Endothelial cell of umbilical vein (primary cell): ENCODE results near the gene ATG13. TPM values are rescaled to one million over a fixed set of nuclear protein-coding genes. Genes with fewer than 3 reads are reported as not detected.
A peak's percentile ranks its signal among the peaks of the same experiment; 100 is the strongest.

Experiments used
- BruUV-seq: library from RNA; stranded (reverse); fragments of 400-500 nt; replicated peaks from 2 replicates; lab custom pipeline; 2021; lab: Mats Ljungman, UMichigan
- CTCF ChIA-PET: fragments of 300-600, 350-600 bp; sonication (Branson Sonifier 250); formaldehyde crosslinking; loops from one replicate; lab custom pipeline; 2021; ENCODE audit warnings: antibody characterized with exemption, inconsistent platforms; lab: Charles Lee
- POLR2A ChIA-PET: fragments of 300-600, 350-600 bp; sonication (Branson Sonifier 250); formaldehyde crosslinking; loops from one replicate; lab custom pipeline; 2021; ENCODE audit warnings: antibody characterized with exemption, inconsistent platforms; lab: Charles Lee
- DNase-seq: peaks from one replicate; pipeline ENCODE4 v3.0.0-alpha.2; 2011; ENCODE audit warnings: low read depth, low spot score
- FAIRE-seq: peaks from 2 replicates; lab custom pipeline; 2011; peaks lifted over from hg19 to GRCh38; lab: Jason Lieb, UNC
- H2AFZ ChIP-seq: 2 replicates; pipeline ENCODE4 v1.6.0; 2012; ENCODE audit warnings: low read depth, low read length, control low read depth, inconsistent platforms
- H3K27ac ChIP-seq: 2 replicates; pipeline ENCODE4 v1.5.1; 2011; ENCODE audit warnings: low read depth, mild to moderate bottlenecking, control low read depth, low read length, moderate library complexity; ENCODE audit not compliant: insufficient read depth
- H3K27me3 ChIP-seq, 2 experiments: 2 replicates each; pipeline versions ENCODE4 v1.6.0 to v1.6.1; 2011; ENCODE audit warnings: low read length in 2 of 2, mixed read lengths in 1 of 2; ENCODE audit not compliant: control insufficient read depth in 2 of 2, insufficient read depth in 2 of 2
- H3K36me3 ChIP-seq, 2 experiments: 2 replicates in 1 of 2; 3 replicates in 1 of 2; pipeline ENCODE4 v1.5.1; 2011; ENCODE audit warnings: low read length in 2 of 2, mild to moderate bottlenecking in 1 of 2, moderate library complexity in 1 of 2; ENCODE audit not compliant: control insufficient read depth in 2 of 2, insufficient read depth in 2 of 2; ENCODE audit errors: extremely low read depth in 1 of 2
- H3K4me1 ChIP-seq: 3 replicates; pipeline ENCODE4 v1.5.1; 2011; ENCODE audit warnings: mild to moderate bottlenecking, low read length; ENCODE audit not compliant: control insufficient read depth, insufficient read depth; ENCODE audit errors: extremely low read depth
- H3K4me2 ChIP-seq: 2 replicates; pipeline ENCODE4 v1.6.1; 2011; ENCODE audit warnings: low read length, control low read depth, mixed read lengths; ENCODE audit not compliant: insufficient read depth
- H3K4me3 ChIP-seq, 3 experiments: fragments of 200-600 bp in 1 of 3; sonication (generic), shearing (Covaris generic) in 1 of 3; replicated peaks in 1 of 3; 2 replicates each; pipeline ENCODE4 v1.5.1; 2011 to 2016; ENCODE audit warnings: control low read depth in 3 of 3, low read length in 3 of 3, mild to moderate bottlenecking in 2 of 3, inconsistent platforms in 1 of 3, low read depth in 1 of 3, moderate library complexity in 1 of 3; ENCODE audit not compliant: insufficient read depth in 1 of 3
- H3K79me2 ChIP-seq: 2 replicates; pipeline ENCODE4 v1.6.0; 2012; ENCODE audit warnings: low read length, inconsistent platforms; ENCODE audit not compliant: control insufficient read depth, insufficient read depth
- H3K9ac ChIP-seq: replicated peaks from 2 replicates; pipeline ENCODE3; 2011; ENCODE audit warnings: low read length, control low read depth; ENCODE audit not compliant: insufficient read depth; ENCODE audit errors: extremely low read depth
- H3K9me1 ChIP-seq: replicated peaks from 3 replicates; pipeline ENCODE4 v1.6.0; 2011; ENCODE audit warnings: mild to moderate bottlenecking, low read length; ENCODE audit not compliant: control insufficient read depth, insufficient read depth; ENCODE audit errors: extremely low read depth
- H3K9me3 ChIP-seq: replicated peaks from 2 replicates; pipeline ENCODE4 v1.5.1; 2012; ENCODE audit warnings: low read length, inconsistent platforms; ENCODE audit not compliant: control insufficient read depth, insufficient read depth
- H4K20me1 ChIP-seq: replicated peaks from 2 replicates; pipeline ENCODE3; 2011; ENCODE audit warnings: mild to moderate bottlenecking, low read length; ENCODE audit not compliant: control insufficient read depth, insufficient read depth; ENCODE audit errors: extremely low read depth
- EZH2 ChIP-seq: IDR thresholded peaks from 2 replicates; pipeline ENCODE4 v1.6.1; 2012; ENCODE audit warnings: borderline replicate concordance, low read depth, mild to moderate bottlenecking, moderate library complexity, low read length, inconsistent platforms; ENCODE audit not compliant: severe bottlenecking
- FOS ChIP-seq: IDR thresholded peaks from 2 replicates; pipeline ENCODE4 v1.6.1; 2011; ENCODE audit warnings: mild to moderate bottlenecking, low read length, moderate library complexity, borderline replicate concordance; ENCODE audit not compliant: insufficient read depth
- GATA2 ChIP-seq: IDR thresholded peaks from 2 replicates; pipeline ENCODE4 v1.7.0; 2011; ENCODE audit warnings: low read depth, mild to moderate bottlenecking, moderate library complexity, mixed read lengths, low read length; ENCODE audit not compliant: insufficient read length, insufficient read depth
- JUN ChIP-seq: IDR thresholded peaks from 2 replicates; pipeline ENCODE4 v1.6.1; 2011; ENCODE audit warnings: borderline replicate concordance, low read depth; ENCODE audit not compliant: insufficient read length, insufficient read depth
- MYC ChIP-seq: IDR thresholded peaks from one replicate; pipeline ENCODE4 v1.6.1; 2011; ENCODE audit warnings: mild to moderate bottlenecking, low read depth, low read length
- POLR2A ChIP-seq: IDR thresholded peaks from 2 replicates; pipeline ENCODE4 v1.6.1; 2012; ENCODE audit warnings: low read depth, mild to moderate bottlenecking, control low read depth, low read length
- POLR2AphosphoS5 ChIP-seq: IDR thresholded peaks from 2 replicates; pipeline ENCODE4 v1.6.1; 2012; ENCODE audit warnings: low read depth, mild to moderate bottlenecking, control low read depth, low read length, moderate library complexity; ENCODE audit not compliant: insufficient read depth
- dilution Hi-C: fragments of 300-500 bp; cut with MboI; formaldehyde crosslinking; loops from one replicate; pipeline ENCODE4 v1.15.0; 2019; ENCODE audit warnings: low sequenced_read_pairs; ENCODE audit not compliant: extremely low pct_ligation_motif_present
- intact Hi-C: fragments of 100-400 bp; cut with micrococcal nuclease; formaldehyde crosslinking; loops from one replicate; pipeline ENCODE4 v1.10.0; 2022
- polyA plus RNA-seq, 4 experiments: library from polyadenylated mRNA; depleted of rRNA in 3 of 4; stranded (reverse) in 3 of 4; unstranded in 1 of 4; fragments of >200 nt; gene quantifications; 2 replicates each; pipeline versions ENCODE4 v1.2.1 to v1.2.3, GENCODE V29; 2011 to 2012; ENCODE audit warnings: missing spikeins in 1 of 4
- total RNA-seq: library from RNA; stranded (reverse); gene quantifications from 2 replicates; pipeline ENCODE4 v1.2.3, GENCODE V29; 2021
- TF ChIP-seq, protein P1 (sequence below), 2 donors: IDR thresholded peaks; 1 replicate in 1 of 2; 2 replicates in 1 of 2; pipeline ENCODE4 v1.5.1; 2011; ENCODE audit warnings: low read length in 2 of 2, mild to moderate bottlenecking in 2 of 2, moderate library complexity in 2 of 2, control low read depth in 1 of 2, inconsistent platforms in 1 of 2, low read depth in 1 of 2; ENCODE audit not compliant: insufficient read depth in 1 of 2; ENCODE audit errors: extremely low read depth in 1 of 2
- TF ChIP-seq, protein P2 (sequence below): IDR thresholded peaks from 2 replicates; pipeline ENCODE4 v1.6.1; 2011; ENCODE audit not compliant: insufficient read depth, insufficient read length

The ATG13 gene
- total and polyA plus RNA-seq, 2 donors (not counting 3 experiments of a cell fraction or from before 2014, with no cell fraction given): 60.1 to 66.5 TPM

DNA sequence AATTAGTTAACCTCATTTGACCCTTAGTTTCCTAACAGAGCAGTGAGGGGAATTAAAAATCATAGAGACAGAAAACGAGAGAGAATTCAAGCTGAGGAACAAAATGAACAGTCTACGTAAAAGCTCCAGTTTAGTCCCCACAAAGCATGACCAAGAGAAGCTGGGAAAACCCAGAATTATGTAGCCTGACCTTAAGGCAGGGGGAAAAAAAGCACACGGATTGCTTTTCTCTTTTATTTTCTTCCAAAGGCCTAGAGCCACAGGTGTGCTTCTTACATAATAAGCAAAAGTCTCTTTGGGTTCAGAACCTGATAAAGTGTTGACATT is 23.0 kb upstream of the ATG13 start:
- Histone ChIP-seq H3K27ac (peak overlapping the region; percentile 66), H4K20me1 (no peaks in the 10 kb centered on the region), H3K36me3 (no peaks in the 10 kb centered on the region), H3K9me3 (no peaks in the 10 kb centered on the region), H3K9me1 (no peaks in the 10 kb centered on the region), H3K4me2 (peak overlapping the region; percentile 80), H3K4me1 (peaks cover 36% of the 10 kb centered on the region), H2AFZ (peak overlapping the region; percentile 99), H3K9ac (peak overlapping the region; percentile 83), H3K4me3 (peak overlapping the region; percentile 29 to 90 (median 88)), H3K27me3 (no peaks in the 10 kb centered on the region), H3K79me2 (peaks cover 44% of the 10 kb centered on the region)
- no peak for DNase-seq
- POLR2A ChIA-PET: interaction anchor here (0.5 kb wide), 1 partner anchor 11 kb away, joined by 3 read pairs; no protein-coding TSS in a partner anchor
- dilution Hi-C loops: no loop called here
- BruUV-seq: no TSS peak
- TF ChIP-seq POLR2A (no peak), EZH2 (no peak), POLR2AphosphoS5 (no peak), JUN (no peak), MYC (no peak), GATA2 (no peak), FOS (no peak)
- TF ChIP-seq, protein P1, sequence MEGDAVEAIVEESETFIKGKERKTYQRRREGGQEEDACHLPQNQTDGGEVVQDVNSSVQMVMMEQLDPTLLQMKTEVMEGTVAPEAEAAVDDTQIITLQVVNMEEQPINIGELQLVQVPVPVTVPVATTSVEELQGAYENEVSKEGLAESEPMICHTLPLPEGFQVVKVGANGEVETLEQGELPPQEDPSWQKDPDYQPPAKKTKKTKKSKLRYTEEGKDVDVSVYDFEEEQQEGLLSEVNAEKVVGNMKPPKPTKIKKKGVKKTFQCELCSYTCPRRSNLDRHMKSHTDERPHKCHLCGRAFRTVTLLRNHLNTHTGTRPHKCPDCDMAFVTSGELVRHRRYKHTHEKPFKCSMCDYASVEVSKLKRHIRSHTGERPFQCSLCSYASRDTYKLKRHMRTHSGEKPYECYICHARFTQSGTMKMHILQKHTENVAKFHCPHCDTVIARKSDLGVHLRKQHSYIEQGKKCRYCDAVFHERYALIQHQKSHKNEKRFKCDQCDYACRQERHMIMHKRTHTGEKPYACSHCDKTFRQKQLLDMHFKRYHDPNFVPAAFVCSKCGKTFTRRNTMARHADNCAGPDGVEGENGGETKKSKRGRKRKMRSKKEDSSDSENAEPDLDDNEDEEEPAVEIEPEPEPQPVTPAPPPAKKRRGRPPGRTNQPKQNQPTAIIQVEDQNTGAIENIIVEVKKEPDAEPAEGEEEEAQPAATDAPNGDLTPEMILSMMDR (IDR thresholded peaks at IDR 0.05; ENCODE audit: extremely low read depth in 1 of 2, insufficient read depth in 1 of 2, low read depth in 1 of 2, low read length in 2 of 2): no peak
- TF ChIP-seq, protein P2, sequence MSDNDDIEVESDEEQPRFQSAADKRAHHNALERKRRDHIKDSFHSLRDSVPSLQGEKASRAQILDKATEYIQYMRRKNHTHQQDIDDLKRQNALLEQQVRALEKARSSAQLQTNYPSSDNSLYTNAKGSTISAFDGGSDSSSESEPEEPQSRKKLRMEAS: no peak
- CTCF ChIA-PET: interaction anchor here (0.8 to 1.6 kb wide), 6 partner anchors 13 to 202 kb away, joined by 3 to 8 read pairs (median 4); partner anchors contain the start of genes ATG13 and CHRM4
- no peak for FAIRE-seq
- intact Hi-C loops: loop anchor here (1.0 kb wide), 1 partner anchor 23 kb away; the partner anchor contains the start of genes ATG13 and HARBI1
